Mucosa of stomach (tissue), 1 donor: ENCODE measurements around the gene BCCIP.

Experiments used
- H3K27me3 ChIP-seq: one replicate; pipeline ENCODE4 v1.7.0; 2013; ENCODE audit warnings: mild to moderate bottlenecking, low read length; ENCODE audit not compliant: control insufficient read depth, insufficient read depth
- H3K36me3 ChIP-seq: one replicate; pipeline ENCODE4 v1.7.0; 2013; ENCODE audit warnings: low read length; ENCODE audit not compliant: control insufficient read depth, insufficient read depth
- H3K4me1 ChIP-seq: one replicate; pipeline ENCODE4 v1.7.0; 2013; ENCODE audit warnings: mild to moderate bottlenecking, low read length; ENCODE audit not compliant: control insufficient read depth, insufficient read depth
- H3K4me3 ChIP-seq: one replicate; pipeline ENCODE4 v1.7.0; 2013; ENCODE audit warnings: low read length
- H3K9ac ChIP-seq: one replicate; pipeline ENCODE4 v1.7.0; 2013; ENCODE audit warnings: mild to moderate bottlenecking, low read length, moderate library complexity
- H3K9me3 ChIP-seq: one replicate; pipeline ENCODE4 v1.7.0; 2013; ENCODE audit warnings: mild to moderate bottlenecking, low read length, moderate library complexity; ENCODE audit not compliant: control insufficient read depth
- donor health status: Pancreatic carcinoma.

BCCIP gene

GRCh38 chr10:125802739-125803138 lies 20.6 kb upstream of the BCCIP start:
- Histone ChIP-seq H3K4me1 (no peaks in the 10 kb centered on the region), H3K9ac (no peak overlapping the region), H3K27me3 (no peaks in the 10 kb centered on the region), H3K36me3 (peaks cover 4% of the 10 kb centered on the region), H3K4me3 (no peak overlapping the region), H3K9me3 (no peaks in the 10 kb centered on the region)

- no peaks in the 10 kb centered on the region for H3K9me3 ChIP-seq
- no peaks in the 10 kb centered on the region for H3K27me3 ChIP-seq
- no peaks in the 10 kb centered on the region for H3K4me1 ChIP-seq
- H3K4me3 ChIP-seq: no peak overlapping the region
- H3K9ac ChIP-seq: no peak overlapping the region
- no peaks in the 10 kb centered on the region for H3K36me3 ChIP-seq
Observed at GRCh38 chr10:125808047-125808446, 15.3 kb upstream of the BCCIP start.

- Histone ChIP-seq H3K9ac (no peak overlapping the region), H3K27me3 (no peaks in the 10 kb centered on the region), H3K36me3 (no peaks in the 10 kb centered on the region), H3K4me1 (no peaks in the 10 kb centered on the region), H3K4me3 (no peak overlapping the region), H3K9me3 (no peaks in the 10 kb centered on the region)
Observed at GRCh38 chr10:125811251-125811650, 12.1 kb upstream of the BCCIP start.

GRCh38 chr10:125812128-125812750 lies 11.1 kb upstream of the BCCIP start:
- H3K9ac ChIP-seq: no peak overlapping the region
- no peaks in the 10 kb centered on the region for H3K9me3 ChIP-seq
- H3K4me3 ChIP-seq: no peak overlapping the region
- no peaks in the 10 kb centered on the region for H3K4me1 ChIP-seq
- no peaks in the 10 kb centered on the region for H3K27me3 ChIP-seq
- H3K36me3 ChIP-seq: no peaks in the 10 kb centered on the region

- no peaks in the 10 kb centered on the region for H3K36me3 ChIP-seq
- no peaks in the 10 kb centered on the region for H3K27me3 ChIP-seq
- no peak overlapping the region for H3K9ac ChIP-seq
- H3K4me1 ChIP-seq: no peaks in the 10 kb centered on the region
- no peaks in the 10 kb centered on the region for H3K9me3 ChIP-seq
- H3K4me3 ChIP-seq: no peak overlapping the region
Observed at GRCh38 chr10:125815764-125816163, 7.6 kb upstream of the BCCIP start.

- Histone ChIP-seq H3K27me3 (no peaks in the 10 kb centered on the region), H3K36me3 (no peaks in the 10 kb centered on the region), H3K9ac (no peak overlapping the region), H3K9me3 (no peaks in the 10 kb centered on the region), H3K4me1 (no peaks in the 10 kb centered on the region), H3K4me3 (no peak overlapping the region)
Observed at GRCh38 chr10:125816548-125816947, 6.8 kb upstream of the BCCIP start.

- no peaks in the 10 kb centered on the region for H3K4me1 ChIP-seq
- H3K27me3 ChIP-seq: no peaks in the 10 kb centered on the region
- H3K36me3 ChIP-seq: no peaks in the 10 kb centered on the region
- H3K4me3 ChIP-seq: no peak overlapping the region
- H3K9ac ChIP-seq: no peak overlapping the region
- no peaks in the 10 kb centered on the region for H3K9me3 ChIP-seq
Observed at GRCh38 chr10:125817337-125817946, 5.9 kb upstream of the BCCIP start.

- Histone ChIP-seq H3K4me1 (peaks cover 13% of the 10 kb centered on the region), H3K4me3 (no peak overlapping the region)
Observed at GRCh38 chr10:125820701-125821100, 2.6 kb upstream of the BCCIP start.

GRCh38 chr10:125823663-125824251 lies 411 bp downstream of the BCCIP start:
- Histone ChIP-seq H3K36me3 (no peaks in the 10 kb centered on the region), H3K4me3 (peak overlapping the region; percentile 77), H3K9ac (peak overlapping the region; percentile 84), H3K27me3 (no peaks in the 10 kb centered on the region), H3K4me1 (peaks cover 13% of the 10 kb centered on the region), H3K9me3 (no peaks in the 10 kb centered on the region)

More at GRCh38 chr10:125820701-125821100, 2.6 kb upstream of the BCCIP start:
- no peak overlapping the region for H3K9ac ChIP-seq
- H3K9me3 ChIP-seq: no peaks in the 10 kb centered on the region
- H3K36me3 ChIP-seq: no peaks in the 10 kb centered on the region
- H3K27me3 ChIP-seq: no peaks in the 10 kb centered on the region

- no peaks in the 10 kb centered on the region for H3K27me3 ChIP-seq
- H3K9me3 ChIP-seq: no peaks in the 10 kb centered on the region
- no peak overlapping the region for H3K4me3 ChIP-seq
- H3K4me1 ChIP-seq: peaks cover 13% of the 10 kb centered on the region
- H3K36me3 ChIP-seq: no peaks in the 10 kb centered on the region
- H3K9ac ChIP-seq: peak overlapping the region; percentile 84
Observed at GRCh38 chr10:125824736-125825135, 1.4 kb downstream of the BCCIP start.

- H3K9me3 ChIP-seq: no peaks in the 10 kb centered on the region
- no peak overlapping the region for H3K4me3 ChIP-seq
- H3K9ac ChIP-seq: no peak overlapping the region
- no peaks in the 10 kb centered on the region for H3K27me3 ChIP-seq
- peaks cover 13% of the 10 kb centered on the region for H3K4me1 ChIP-seq
- no peaks in the 10 kb centered on the region for H3K36me3 ChIP-seq
Observed at GRCh38 chr10:125827133-125827532, 3.8 kb downstream of the BCCIP start.

GRCh38 chr10:125828311-125828710 lies 5.0 kb downstream of the BCCIP start:
- H3K4me1 ChIP-seq: peaks cover 13% of the 10 kb centered on the region
- no peaks in the 10 kb centered on the region for H3K9me3 ChIP-seq
- H3K4me3 ChIP-seq: no peak overlapping the region
- H3K36me3 ChIP-seq: no peaks in the 10 kb centered on the region
- no peaks in the 10 kb centered on the region for H3K27me3 ChIP-seq
- H3K9ac ChIP-seq: no peak overlapping the region
